ENCODE results near the gene CDH23.

CDH23 gene

DNA sequence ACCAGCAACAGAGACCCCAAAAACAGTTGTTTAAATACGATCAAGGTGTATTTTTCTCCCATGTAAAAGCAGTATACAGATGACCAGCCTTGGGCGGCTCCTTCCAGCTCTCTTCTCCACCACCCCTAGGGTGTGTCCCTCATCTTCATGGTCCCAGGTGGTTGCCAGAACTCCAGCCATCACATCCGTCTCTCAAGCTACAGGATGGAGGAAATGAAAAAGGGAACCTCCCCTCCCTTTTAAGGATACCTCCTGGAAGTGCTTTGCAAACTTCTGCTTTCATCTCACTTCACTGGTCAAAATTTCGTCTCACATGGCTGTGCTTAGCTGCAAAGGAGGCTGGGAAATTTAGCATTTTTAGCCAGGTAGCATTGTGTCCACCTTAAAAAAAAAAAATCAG is 263.6 kb downstream of the CDH23 start:
- DNase-seq, result no peak
- Histone ChIP-seq H2AFZ (ENCODE audit: low read length) (no peak overlapping the region), H3K36me3 (replicated peaks; ENCODE audit: insufficient read depth, low read length) (no peaks in the 10 kb centered on the region), H3K27me3 (replicated peaks; ENCODE audit: insufficient read depth, low read length) (peaks cover 34% of the 10 kb centered on the region), H3K9me3 (replicated peaks; ENCODE audit: insufficient read depth, low read length) (no peaks in the 10 kb centered on the region), H3K4me1 (ENCODE audit: low read length) (no peaks in the 10 kb centered on the region), H3K4me3 (ENCODE audit: low read length) (no peak overlapping the region), H3K4me2 (ENCODE audit: low read depth, low read length) (no peak overlapping the region), H4K20me1 (ENCODE audit: insufficient read depth, low read length) (no peaks in the 10 kb centered on the region), H3K27ac (ENCODE audit: low read length) (no peak overlapping the region), H3K79me2 (ENCODE audit: low read length) (no peaks in the 10 kb centered on the region), H3F3A (ENCODE audit: insufficient read depth, low read length) (no peaks in the 10 kb centered on the region), H3K9ac (ENCODE audit: low read length) (no peak overlapping the region), H3K9me2 (replicated peaks; ENCODE audit: insufficient read depth, low read length) (no peaks in the 10 kb centered on the region)
- TF ChIP-seq, protein P1, sequence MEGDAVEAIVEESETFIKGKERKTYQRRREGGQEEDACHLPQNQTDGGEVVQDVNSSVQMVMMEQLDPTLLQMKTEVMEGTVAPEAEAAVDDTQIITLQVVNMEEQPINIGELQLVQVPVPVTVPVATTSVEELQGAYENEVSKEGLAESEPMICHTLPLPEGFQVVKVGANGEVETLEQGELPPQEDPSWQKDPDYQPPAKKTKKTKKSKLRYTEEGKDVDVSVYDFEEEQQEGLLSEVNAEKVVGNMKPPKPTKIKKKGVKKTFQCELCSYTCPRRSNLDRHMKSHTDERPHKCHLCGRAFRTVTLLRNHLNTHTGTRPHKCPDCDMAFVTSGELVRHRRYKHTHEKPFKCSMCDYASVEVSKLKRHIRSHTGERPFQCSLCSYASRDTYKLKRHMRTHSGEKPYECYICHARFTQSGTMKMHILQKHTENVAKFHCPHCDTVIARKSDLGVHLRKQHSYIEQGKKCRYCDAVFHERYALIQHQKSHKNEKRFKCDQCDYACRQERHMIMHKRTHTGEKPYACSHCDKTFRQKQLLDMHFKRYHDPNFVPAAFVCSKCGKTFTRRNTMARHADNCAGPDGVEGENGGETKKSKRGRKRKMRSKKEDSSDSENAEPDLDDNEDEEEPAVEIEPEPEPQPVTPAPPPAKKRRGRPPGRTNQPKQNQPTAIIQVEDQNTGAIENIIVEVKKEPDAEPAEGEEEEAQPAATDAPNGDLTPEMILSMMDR (IDR thresholded peaks at IDR 0.05; ENCODE audit: low read length), result no peak
- TF ChIP-seq EZH2 (optimal IDR thresholded peaks at IDR 0.05; ENCODE audit: low read depth, low read length), result no peak
- no peak for TF ChIP-seq EZH2phosphoT487 (IDR thresholded peaks at IDR 0.05; ENCODE audit: low read length)

DNA sequence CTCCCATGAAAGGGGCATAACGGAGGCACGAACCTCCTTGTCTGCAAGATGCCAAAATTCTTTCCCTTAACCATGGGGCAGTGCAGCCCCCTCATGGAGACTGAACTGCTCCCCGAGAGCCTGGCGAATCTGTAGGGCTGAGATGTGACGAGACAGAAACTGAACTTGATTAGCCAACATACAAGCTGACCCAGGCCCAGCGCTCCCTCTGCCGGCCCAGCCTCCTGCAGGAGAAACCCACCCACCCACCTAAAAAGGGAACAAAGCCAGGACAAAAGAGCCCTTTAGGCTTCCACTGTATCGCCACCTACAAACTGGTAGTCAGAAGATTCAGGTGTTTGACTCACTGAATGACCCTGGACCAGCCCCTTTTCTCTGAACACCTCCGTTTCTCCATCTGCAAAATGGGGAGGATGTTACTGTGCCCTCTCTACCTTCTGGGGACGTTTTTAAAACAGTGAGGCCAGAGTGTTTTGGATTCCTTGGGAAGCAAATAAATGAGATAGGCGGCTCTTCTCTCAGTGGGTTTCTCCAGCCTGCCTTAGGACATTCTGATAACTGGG is 264.4 kb downstream of the CDH23 start:
- Histone ChIP-seq H3K9me3 (replicated peaks; ENCODE audit: insufficient read depth, low read length) (no peaks in the 10 kb centered on the region), H4K20me1 (ENCODE audit: insufficient read depth, low read length) (no peaks in the 10 kb centered on the region), H3K36me3 (replicated peaks; ENCODE audit: insufficient read depth, low read length) (no peaks in the 10 kb centered on the region), H3K27ac (ENCODE audit: low read length) (no peak overlapping the region), H3K9ac (ENCODE audit: low read length) (no peak overlapping the region), H3K4me2 (ENCODE audit: low read depth, low read length) (no peak overlapping the region), H3K4me3 (ENCODE audit: low read length) (no peak overlapping the region), H3K79me2 (ENCODE audit: low read length) (no peaks in the 10 kb centered on the region), H3K27me3 (replicated peaks; ENCODE audit: insufficient read depth, low read length) (peaks cover 38% of the 10 kb centered on the region), H3K9me2 (replicated peaks; ENCODE audit: insufficient read depth, low read length) (no peaks in the 10 kb centered on the region), H3K4me1 (ENCODE audit: low read length) (no peaks in the 10 kb centered on the region), H3F3A (ENCODE audit: insufficient read depth, low read length) (no peaks in the 10 kb centered on the region), H2AFZ (ENCODE audit: low read length) (no peak overlapping the region)
- DNase-seq, result no peak
- TF ChIP-seq, protein P1 (IDR thresholded peaks at IDR 0.05; ENCODE audit: low read length), result no peak
- TF ChIP-seq EZH2 (optimal IDR thresholded peaks at IDR 0.05; ENCODE audit: low read depth, low read length) (no peak), EZH2phosphoT487 (IDR thresholded peaks at IDR 0.05; ENCODE audit: low read length) (no peak)

DNA sequence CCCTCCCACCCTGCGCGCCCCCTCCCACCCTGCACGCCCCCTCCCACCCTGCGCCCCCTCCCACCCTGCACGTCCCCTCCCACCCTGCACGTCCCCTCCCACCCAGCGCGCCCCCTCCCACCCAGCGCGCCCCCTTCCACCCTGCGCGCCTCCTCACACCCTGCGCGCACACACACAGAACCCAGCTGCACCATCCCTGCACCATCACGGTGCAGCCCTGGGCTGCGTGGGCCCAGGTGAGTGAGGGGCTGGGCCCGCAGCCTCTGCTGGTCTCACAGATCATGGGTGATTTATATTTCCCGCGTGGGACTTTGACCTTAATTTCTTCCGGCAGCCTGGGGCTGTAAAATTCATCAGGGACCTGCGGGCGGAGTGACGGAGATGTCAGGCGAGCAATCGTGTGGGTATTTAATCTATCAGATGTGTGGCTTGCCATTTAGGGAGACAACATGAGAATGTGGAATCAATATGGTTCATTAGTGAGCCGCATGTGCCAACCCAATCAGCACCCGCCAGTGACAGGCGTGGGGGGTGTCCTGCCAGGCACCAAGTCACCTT is 265.1 kb downstream of the CDH23 start:
- no peak overlapping the region for H2AFZ ChIP-seq (ENCODE audit: low read length)
- no peak for DNase-seq
- no peaks in the 10 kb centered on the region for H3K79me2 ChIP-seq (ENCODE audit: low read length)
- H4K20me1 ChIP-seq (ENCODE audit: insufficient read depth, low read length), result no peaks in the 10 kb centered on the region
- no peak overlapping the region for H3K27ac ChIP-seq (ENCODE audit: low read length)
- H3K9me3 ChIP-seq (replicated peaks; ENCODE audit: insufficient read depth, low read length), result no peaks in the 10 kb centered on the region
- H3K4me2 ChIP-seq (ENCODE audit: low read depth, low read length), result no peak overlapping the region
- no peaks in the 10 kb centered on the region for H3K9me2 ChIP-seq (replicated peaks; ENCODE audit: insufficient read depth, low read length)
- H3K4me3 ChIP-seq (ENCODE audit: low read length), result no peak overlapping the region
- no peaks in the 10 kb centered on the region for H3K36me3 ChIP-seq (replicated peaks; ENCODE audit: insufficient read depth, low read length)
- no peak overlapping the region for H3K9ac ChIP-seq (ENCODE audit: low read length)
- peaks cover 46% of the 10 kb centered on the region for H3K27me3 ChIP-seq (replicated peaks; ENCODE audit: insufficient read depth, low read length)
- TF ChIP-seq EZH2phosphoT487 (IDR thresholded peaks at IDR 0.05; ENCODE audit: low read length) (no peak), EZH2 (optimal IDR thresholded peaks at IDR 0.05; ENCODE audit: low read depth, low read length) (no peak)
- TF ChIP-seq, protein P1 (IDR thresholded peaks at IDR 0.05; ENCODE audit: low read length), result no peak
- no peaks in the 10 kb centered on the region for H3K4me1 ChIP-seq (ENCODE audit: low read length)
- no peaks in the 10 kb centered on the region for H3F3A ChIP-seq (ENCODE audit: insufficient read depth, low read length)

All from MM.1S (cell line).